Measurements from ENCODE around the gene SRXN1.
A peak's percentile ranks its signal among the peaks of the same experiment; 100 is the strongest.

The SRXN1 gene

DNA sequence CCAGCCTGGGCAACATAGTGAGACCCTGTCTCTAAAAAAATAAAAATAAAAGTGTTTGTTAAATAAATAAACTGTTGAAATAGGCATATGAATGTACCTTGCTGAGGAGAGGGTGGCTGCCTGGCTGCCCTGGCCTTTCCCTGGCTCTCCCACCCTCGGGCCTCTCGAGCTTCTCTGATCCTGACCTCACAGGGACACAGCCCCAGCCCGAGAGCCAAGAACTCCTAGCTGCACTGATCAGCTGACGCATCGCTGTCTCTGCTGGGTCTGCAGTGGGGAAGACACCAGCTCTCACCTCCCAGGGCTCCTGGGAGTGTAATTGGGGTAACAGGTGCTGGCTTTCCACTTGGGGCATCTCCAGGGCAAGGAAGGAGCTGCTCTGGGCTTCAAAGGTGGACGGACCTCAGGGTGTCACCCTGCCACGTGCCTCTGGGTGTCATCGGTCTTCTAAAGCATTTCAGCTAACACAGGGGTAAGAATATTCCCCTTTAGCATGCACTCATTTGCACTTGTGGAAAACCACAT lies 49.8 kb downstream of the SRXN1 start:
- H3K9ac ChIP-seq = no peak overlapping the region
- no peak for TF ChIP-seq Cebpa-rat (IDR thresholded peaks at IDR 0.05)
- no peak overlapping the region for H3K4me3 ChIP-seq
- H3K9me3 ChIP-seq (replicated peaks in 1 of 11) = no peaks in the 10 kb centered on the region
- H3K36me3 ChIP-seq = no peaks in the 10 kb centered on the region
- peaks cover 0 to 19% (median 4%) of the 10 kb centered on the region in 10 experiments; a peak in 8 of 20 replicates for H3K4me1 ChIP-seq
- no peak overlapping the region for H3K27ac ChIP-seq
- H3K27me3 ChIP-seq = no peaks in the 10 kb centered on the region
- H4K20me1 ChIP-seq = peaks cover 0 to 4% (median 0%) of the 10 kb centered on the region in 11 experiments; a peak in 5 of 22 replicates
- 0 out of 22 replicates have a peak overlapping the region, but pooled peaks of 1 of the 11 experiments have one; percentile 16 for H3K4me2 ChIP-seq

DNA sequence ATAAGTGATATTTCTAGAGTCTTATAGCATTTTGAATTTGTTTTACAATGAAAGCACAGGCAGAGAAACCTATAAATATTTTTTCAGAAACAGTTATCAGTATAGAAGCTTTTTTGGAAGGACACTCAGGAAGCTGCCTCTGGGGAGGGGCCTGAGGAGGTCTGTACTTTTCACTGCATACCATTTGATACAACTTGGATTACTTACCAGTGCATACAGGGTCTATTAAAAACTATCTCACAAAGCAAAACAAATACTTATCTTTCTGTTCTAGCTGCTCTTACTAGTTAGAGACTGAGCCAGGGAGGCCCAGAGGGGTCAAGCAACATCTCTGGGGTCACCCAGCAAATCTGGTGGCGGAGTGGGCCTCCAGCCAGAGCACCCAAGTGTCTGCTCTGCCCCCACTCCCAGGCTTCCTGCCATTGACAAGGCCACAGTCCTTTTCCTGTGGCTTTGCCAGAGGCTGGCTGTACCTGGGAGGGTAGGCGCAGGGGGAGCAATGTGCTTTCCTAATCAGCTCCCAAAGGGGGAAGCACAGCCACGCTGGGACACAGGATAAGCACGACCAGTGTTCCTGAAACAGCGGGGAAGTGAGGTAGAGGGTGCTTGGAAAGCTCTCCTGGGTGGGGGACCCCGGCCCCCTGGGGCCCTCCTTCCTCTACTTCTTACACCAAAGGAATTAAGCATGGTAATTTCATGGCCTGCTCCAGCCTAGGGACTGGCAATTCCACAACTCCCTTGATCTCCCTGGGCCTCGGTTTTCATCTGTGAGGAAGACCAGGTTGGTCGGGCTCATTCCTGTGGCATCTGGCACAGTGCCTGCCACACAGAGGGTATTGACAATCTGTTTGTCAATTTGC lies 50.7 kb downstream of the SRXN1 start:
- Histone ChIP-seq H3K4me3 (no peak overlapping the region), H4K20me1 (no peaks in the 10 kb centered on the region; a peak in 4 of 22 replicates), H3K4me1 (peaks cover 0 to 15% (median 4%) of the 10 kb centered on the region in 10 experiments; a peak in 7 of 20 replicates), H3K27ac (no peak overlapping the region), H3K9me3 (replicated peaks in 1 of 11) (no peaks in the 10 kb centered on the region), H3K9ac (no peak overlapping the region), H3K4me2 (peak overlapping the region in 5 of 11 experiments; percentile 6 to 34 (median 7); a peak in 7 of 22 replicates), H3K36me3 (no peaks in the 10 kb centered on the region), H3K27me3 (no peaks in the 10 kb centered on the region)
- TF ChIP-seq Cebpa-rat (IDR thresholded peaks at IDR 0.05) = no peak

DNA sequence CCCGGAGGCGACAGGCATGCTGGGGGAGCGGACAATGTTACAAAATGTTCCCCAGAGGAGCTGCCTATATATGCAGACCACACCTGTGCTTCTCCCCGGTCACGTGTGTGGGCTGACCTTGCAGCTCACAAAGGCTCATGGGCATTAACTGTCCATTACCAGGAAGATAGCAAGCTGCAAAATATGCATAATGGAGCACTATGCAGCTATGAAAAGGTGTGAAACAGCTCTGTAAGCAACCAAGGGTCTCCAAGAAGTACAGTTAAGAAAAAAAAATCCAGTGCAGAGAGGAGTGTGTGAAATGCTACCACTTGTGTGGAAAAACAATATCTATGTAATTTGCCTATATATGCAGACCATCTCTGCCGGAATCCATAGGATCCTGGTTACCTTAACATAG lies 52.3 kb downstream of the SRXN1 start:
- Histone ChIP-seq H3K27ac (no peak overlapping the region), H3K4me1 (peaks cover 0 to 19% (median 11%) of the 10 kb centered on the region in 10 experiments; a peak in 15 of 20 replicates), H3K9ac (no peak overlapping the region), H3K36me3 (no peaks in the 10 kb centered on the region), H4K20me1 (peaks cover 0 to 3% (median 0%) of the 10 kb centered on the region in 11 experiments; a peak in 3 of 22 replicates), H3K4me3 (no peak overlapping the region), H3K9me3 (replicated peaks in 1 of 11) (no peaks in the 10 kb centered on the region), H3K4me2 (no peak overlapping the region), H3K27me3 (no peaks in the 10 kb centered on the region)
- no peak for TF ChIP-seq Cebpa-rat (IDR thresholded peaks at IDR 0.05)

DNA sequence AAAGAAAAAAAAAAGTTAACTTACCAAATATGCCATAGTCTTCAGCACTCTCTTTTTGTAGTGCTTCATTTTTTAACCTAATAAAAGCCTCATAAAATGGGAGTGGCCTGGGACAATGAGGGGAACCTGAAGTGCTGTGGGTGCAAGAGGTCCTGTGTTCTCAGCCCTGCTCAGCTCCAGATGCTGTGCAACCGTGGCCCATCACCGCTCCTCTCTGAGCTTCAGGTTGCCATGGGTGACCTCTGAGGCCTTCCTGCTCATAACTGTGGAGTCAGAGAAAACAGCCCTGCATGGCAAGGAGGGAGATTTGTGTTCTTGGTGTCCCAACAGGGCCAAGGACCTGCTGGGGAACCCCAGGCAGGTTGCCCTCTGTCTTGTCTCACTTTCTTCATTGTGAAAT lies 52.9 kb downstream of the SRXN1 start:
- Histone ChIP-seq H3K4me3 (no peak overlapping the region), H3K9ac (no peak overlapping the region), H3K36me3 (no peaks in the 10 kb centered on the region), H3K27me3 (no peaks in the 10 kb centered on the region), H3K4me2 (no peak overlapping the region), H3K27ac (no peak overlapping the region), H4K20me1 (peaks cover 0 to 6% (median 0%) of the 10 kb centered on the region in 11 experiments; a peak in 4 of 22 replicates), H3K9me3 (replicated peaks in 1 of 11) (no peaks in the 10 kb centered on the region), H3K4me1 (peaks cover 0 to 25% (median 17%) of the 10 kb centered on the region in 10 experiments; a peak in 16 of 20 replicates)
- TF ChIP-seq Cebpa-rat (IDR thresholded peaks at IDR 0.05) = no peak

DNA sequence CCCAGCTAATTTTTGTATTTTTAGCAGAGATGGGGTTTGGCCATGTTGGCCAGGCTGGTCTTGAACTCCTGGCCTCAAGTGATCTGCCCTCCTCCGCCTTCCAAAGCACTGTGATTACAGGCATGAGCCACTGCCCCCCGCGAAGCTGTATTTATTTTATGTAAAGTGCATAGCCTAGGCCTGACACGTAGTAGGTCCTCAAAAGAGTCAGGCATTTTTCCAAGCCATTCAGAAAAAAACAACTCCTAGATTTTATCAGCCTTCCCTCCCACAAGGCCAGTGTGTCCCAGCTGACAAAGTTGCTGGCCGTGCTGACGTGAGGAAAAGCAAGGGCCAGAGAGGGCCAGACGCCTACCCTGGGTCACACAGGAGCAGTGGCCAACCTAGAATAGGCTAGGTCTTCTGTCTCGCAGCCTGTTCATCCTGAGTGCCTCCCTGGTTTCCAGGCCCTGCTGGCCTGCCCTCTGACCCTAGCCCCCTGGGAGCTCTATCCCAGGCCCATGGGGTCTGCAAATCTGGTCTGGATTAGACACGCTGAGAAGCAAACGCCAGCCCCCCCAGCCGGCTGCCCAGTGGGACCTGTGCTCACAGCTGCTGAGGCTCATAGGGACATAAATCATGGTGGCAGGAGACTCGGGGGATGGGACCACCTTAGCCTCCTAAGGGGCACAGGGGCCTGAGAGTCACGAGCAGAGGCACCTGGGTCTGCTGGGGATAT lies 54.7 kb downstream of the SRXN1 start:
- TF ChIP-seq Cebpa-rat (IDR thresholded peaks at IDR 0.05) = no peak
- Histone ChIP-seq H4K20me1 (peaks cover 0 to 7% (median 0%) of the 10 kb centered on the region in 11 experiments; a peak in 4 of 22 replicates), H3K9ac (no peak overlapping the region), H3K4me1 (peaks cover 0 to 27% (median 20%) of the 10 kb centered on the region in 10 experiments; a peak in 16 of 20 replicates), H3K27ac (no peak overlapping the region), H3K36me3 (no peaks in the 10 kb centered on the region), H3K27me3 (no peaks in the 10 kb centered on the region), H3K9me3 (replicated peaks in 1 of 11) (no peaks in the 10 kb centered on the region), H3K4me3 (no peak overlapping the region), H3K4me2 (no peak overlapping the region)

DNA sequence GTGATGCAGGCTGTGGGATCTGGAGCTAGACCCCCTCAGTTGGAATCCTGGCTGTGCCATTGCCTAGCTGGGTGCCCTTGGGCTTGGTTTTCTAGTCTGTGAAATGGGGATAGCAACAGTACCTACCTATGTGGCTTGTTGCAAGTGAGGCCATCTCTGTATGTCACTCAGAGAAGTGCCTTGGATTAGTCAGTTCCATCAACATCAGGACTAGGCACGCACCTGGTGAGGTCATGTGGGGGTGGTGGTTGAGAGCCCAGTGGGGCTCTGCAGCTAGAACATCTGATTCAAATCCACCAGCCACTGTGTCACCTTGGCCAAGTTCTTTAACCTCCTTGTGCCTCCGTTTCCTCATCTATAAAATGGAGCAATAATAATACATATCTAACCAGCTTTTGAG lies 55.4 kb downstream of the SRXN1 start:
- no peak overlapping the region for H3K27ac ChIP-seq
- no peaks in the 10 kb centered on the region for H3K9me3 ChIP-seq (replicated peaks in 1 of 11)
- H3K27me3 ChIP-seq = no peaks in the 10 kb centered on the region
- H3K4me1 ChIP-seq = peaks cover 0 to 26% (median 18%) of the 10 kb centered on the region in 10 experiments; a peak in 16 of 20 replicates
- H3K4me3 ChIP-seq = no peak overlapping the region
- no peak for TF ChIP-seq Cebpa-rat (IDR thresholded peaks at IDR 0.05)
- H4K20me1 ChIP-seq = peaks cover 0 to 7% (median 0%) of the 10 kb centered on the region in 11 experiments; a peak in 3 of 22 replicates
- no peak overlapping the region for H3K4me2 ChIP-seq
- H3K9ac ChIP-seq = no peak overlapping the region
- no peaks in the 10 kb centered on the region for H3K36me3 ChIP-seq

Data from BLaER1 treated with 17β-estradiol and CSF1 and Interleukin-3, amounts not matched to agents 10 nM and 100 nM (cell line).